ENCODE data around the gene NID1.
"Not testable (repeated sequence)": the region's sequence is repeated elsewhere in the genome, so short reads cannot be mapped to it uniquely, and the experiment has no call there.

NID1 gene

GRCh38 chr1:236021424-236022135 lies 43.3 kb downstream of the NID1 start:
- DNase-seq, result no peak

DNA sequence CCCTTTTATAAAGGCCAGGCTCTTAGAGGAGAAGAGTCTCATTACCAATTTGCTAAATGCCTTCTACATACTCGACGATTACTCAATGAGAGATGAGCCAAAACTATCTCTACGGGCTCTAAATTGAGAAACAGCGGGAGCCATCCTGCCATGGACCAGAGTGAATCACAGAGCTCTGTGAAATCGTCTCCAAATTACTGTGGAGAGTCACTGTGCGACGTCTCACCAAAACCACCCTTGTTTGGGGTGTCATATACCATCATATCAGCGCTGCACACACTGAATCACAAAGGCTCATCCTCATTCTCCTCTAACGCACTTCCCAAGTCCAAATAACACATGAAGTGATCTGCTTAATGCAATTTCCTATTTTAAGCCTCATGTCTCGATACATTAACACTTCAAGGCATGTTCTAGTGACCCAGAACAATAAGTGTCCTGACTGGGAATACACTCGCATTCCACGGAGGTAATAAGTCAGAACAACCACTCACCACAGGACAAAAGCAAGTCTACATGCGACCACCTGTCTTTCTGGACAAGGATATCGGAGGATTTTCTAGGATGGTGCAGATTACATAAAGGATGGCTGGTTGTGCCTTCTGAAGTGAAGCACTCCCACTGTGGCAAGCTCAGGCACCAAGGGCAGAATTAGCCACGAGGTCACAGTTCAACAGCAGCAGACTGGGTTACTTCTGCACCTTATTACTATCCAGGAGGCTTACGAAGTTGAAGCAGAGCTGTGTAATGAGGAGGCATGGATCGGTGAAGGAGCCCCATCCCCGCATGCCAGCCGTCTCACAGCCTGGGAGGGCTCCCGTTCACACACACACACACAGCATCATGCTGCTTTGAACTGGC lies 44.3 kb downstream of the NID1 start:
- no peak for DNase-seq

DNA sequence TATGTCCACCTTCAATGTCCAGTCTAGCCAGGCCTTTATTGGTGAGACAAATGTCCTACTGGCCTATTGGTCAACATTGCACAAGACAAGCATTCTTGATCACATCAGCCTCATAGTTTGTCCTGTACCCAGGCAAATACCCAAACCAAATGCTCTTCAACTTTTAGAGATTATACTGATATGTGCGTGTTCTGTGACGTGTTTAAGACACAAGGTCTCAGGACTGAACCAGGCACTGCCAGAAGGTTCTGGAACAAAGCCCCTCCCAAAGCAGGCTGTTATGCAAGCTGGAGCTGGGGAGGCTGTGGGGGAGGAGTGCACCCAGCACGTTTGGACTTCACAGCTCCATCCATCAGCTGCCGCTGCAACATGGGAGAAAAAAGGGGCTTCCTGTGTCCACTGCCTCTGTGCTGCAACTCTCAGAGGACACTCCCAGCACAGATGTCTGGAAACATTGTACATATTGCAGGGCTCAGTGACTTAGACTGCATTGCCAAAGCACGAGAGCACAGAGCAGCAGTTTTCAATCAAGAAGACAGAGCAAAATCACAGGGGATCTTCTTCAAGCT lies 45.9 kb downstream of the NID1 start:
- no peak for DNase-seq

GRCh38 chr1:236016782-236017400 lies 48.0 kb downstream of the NID1 start:
- DNase-seq, result no peak

GRCh38 chr1:236016083-236016482 lies 48.8 kb downstream of the NID1 start:
- no peak for DNase-seq

- no peak for DNase-seq
Observed at GRCh38 chr1:236015539-236015938, 49.4 kb downstream of the NID1 start.

- no peak for DNase-seq
Observed at GRCh38 chr1:236013330-236013729, 51.6 kb downstream of the NID1 start.

DNA sequence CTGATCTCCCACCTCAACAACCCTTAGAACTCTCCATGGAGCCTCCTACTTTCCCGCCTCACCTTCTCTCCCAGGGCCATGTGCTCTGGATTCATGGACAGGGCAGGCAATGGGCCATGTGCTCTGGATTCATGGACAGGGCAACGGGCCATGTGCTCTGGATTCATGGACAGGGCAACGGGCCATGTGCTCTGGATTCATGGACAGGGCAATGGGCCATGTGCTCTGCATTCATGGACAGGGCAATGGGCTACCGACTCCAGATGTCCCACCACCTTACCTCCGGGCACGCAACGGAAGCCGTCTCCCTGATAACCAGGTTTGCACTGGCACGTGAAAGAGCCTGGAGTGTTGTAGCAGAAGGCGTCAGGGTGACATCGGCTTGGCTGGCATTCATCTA lies 53.2 kb downstream of the NID1 start:
- no peak for DNase-seq

DNA sequence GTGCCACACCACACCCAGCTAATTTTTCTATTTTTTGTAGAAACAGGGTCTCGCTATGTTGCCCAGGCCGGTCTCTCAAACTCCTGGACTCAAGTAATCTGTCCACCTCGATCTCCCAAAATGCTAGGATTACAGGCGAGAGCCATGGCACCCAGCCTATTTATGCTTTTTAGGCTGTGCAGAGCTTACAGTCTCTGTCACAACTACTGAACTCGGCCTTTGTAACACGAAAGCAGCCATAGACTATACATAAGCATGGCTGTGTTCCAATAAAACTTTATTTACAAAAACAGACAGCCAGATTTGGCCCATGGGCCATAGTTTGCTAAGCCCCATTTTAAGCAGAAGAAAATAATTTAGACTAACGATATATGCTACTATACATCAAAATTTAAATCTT lies 54.4 kb downstream of the NID1 start:
- no peak for DNase-seq

GRCh38 chr1:236009857-236010256 lies 55.0 kb downstream of the NID1 start:
- no peak for DNase-seq

- no peak for DNase-seq
Observed at GRCh38 chr1:236009191-236009590, 55.7 kb downstream of the NID1 start.

- DNase-seq, result no peak
Observed at GRCh38 chr1:236007781-236008180, 57.1 kb downstream of the NID1 start.

GRCh38 chr1:236003058-236003457 lies 61.8 kb downstream of the NID1 start:
- DNase-seq, result not testable (repeated sequence)

DNA sequence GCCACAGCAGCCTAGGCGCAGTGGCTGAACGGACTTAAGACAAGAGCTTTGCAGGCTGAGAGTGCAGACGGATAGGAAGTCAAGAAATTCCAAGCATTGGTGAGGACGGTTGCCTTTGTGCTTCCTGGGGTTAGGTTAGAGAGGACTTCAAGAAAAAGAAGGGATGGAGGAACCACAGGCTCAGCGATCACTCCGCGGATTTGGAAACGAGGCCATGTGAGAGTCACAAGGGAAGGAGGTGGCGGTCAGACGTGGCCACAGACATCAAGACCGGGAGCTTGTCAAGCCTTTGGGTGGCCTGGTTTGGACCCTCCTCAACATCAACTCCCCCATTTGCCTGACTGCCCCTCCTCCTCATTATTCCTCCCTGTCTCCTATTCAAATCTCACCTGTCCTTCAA lies 62.3 kb downstream of the NID1 start:
- no peak for DNase-seq

DNA sequence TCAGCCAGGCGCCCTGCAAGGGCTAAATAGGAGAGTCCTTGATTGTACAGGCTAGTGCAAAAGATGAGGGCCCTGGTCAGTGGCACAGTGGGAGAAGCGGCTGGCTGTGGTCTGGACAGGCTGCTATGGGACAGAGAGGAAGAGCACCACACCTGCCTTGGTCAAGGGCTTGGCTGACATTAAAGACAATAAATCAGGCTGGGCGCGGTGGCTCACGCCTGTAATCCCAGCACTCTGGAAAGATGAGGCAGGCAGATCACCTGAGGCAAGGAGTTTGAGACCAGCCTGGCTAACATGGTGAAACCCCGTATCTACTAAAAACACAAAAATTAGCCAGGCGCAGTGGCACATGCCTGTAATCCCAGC lies 62.9 kb downstream of the NID1 start:
- no peak for DNase-seq

GRCh38 chr1:236000781-236001180 lies 64.1 kb downstream of the NID1 start:
- DNase-seq, result no peak

GRCh38 chr1:235999259-235999925 lies 65.5 kb downstream of the NID1 start:
- peak; percentile 67 to 86 for DNase-seq

- peak; percentile 64 to 71 for DNase-seq
Observed at GRCh38 chr1:235998812-235999211, 66.1 kb downstream of the NID1 start.

GRCh38 chr1:235997931-235998330 lies 67.0 kb downstream of the NID1 start:
- DNase-seq, result no peak

GRCh38 chr1:235997049-235997448 lies 67.8 kb downstream of the NID1 start:
- DNase-seq, result no peak

- DNase-seq, result no peak
Observed at GRCh38 chr1:235996048-235996785, 68.7 kb downstream of the NID1 start.

- no peak for DNase-seq
Observed at GRCh38 chr1:235995511-235995910, 69.4 kb downstream of the NID1 start.

All from CD4-positive, alpha-beta T cell treated with Interleukin-1 beta for 1 hour (primary cell).